ENCODE results near the gene CTNNA2.
A peak's percentile ranks its signal among the peaks of the same experiment; 100 is the strongest.

The CTNNA2 gene

DNA sequence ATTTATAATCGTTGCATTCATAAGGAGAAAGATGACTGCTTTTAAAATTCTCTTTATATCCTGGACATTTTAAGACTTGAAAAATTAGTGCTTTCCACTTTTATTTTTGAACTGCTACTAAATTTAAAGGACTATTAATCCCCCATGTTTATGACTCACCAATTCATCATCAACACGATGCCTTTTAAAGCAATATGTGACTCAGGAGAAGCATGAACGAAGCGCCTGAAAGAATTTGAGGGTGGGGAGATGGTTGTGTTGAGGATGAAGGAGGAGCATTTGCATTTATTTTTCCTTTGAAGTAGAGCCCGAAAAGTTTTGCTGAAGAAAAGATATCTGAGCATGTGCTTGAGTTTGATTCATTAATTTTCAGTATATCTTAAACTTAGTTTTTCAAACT lies 983.9 kb downstream of the CTNNA2 start:
- peak; percentile 88 for DNase-seq (ENCODE audit: low read depth)

DNA sequence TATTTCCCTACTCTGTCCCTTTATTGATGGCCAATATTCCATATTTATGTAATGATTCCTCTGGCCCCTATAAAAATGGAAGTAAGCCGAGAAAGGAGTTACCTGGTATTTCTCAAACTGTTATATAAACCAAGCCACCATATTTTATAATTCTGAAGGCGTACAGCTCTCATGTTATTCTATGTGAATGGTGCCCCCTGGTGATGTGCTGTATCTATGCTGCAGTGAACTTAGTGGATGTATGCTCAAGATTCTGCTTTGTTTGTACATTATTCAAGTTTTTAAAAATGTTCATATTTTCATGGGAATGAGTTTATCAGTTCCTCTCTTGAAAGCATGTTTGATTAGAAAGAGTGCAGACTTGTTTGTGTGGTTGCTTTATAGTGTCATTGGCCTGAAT lies 986.2 kb downstream of the CTNNA2 start:
- DNase-seq (ENCODE audit: low read depth): peak; percentile 73

DNA sequence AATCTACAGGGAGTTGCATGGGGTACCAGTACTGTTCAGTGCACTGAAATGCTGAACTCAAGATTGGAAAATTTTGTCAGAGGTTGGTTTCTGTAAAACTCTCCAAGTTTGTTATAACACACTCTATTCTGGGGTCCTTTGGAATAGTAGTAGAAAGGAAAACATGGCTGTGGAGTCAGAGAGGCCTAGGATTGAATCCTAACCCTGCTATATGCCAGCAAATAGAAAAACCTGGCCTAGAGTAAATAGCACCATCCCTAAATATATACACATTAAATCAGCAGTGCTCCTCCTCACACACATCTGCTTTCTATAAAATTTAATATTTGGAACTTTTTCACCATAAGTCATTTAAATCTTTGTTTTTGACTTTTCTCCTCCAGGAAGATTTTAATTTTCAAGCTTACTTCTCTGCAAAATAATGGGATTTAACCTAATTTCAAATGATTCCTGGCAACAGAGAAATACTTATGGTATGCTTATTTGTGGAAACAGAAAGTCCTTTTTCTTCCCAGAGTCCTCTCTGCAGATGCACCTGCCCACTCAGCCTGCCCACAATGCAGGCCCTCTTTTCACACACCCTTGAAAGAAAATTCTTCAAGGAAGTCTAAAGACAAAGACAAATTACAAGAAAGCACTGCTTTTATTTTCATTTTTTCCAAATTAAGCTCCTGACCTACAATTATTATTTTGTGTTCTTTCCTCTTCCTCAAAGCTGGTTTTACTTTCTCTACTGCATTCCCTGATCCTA lies 989.2 kb downstream of the CTNNA2 start:
- DNase-seq (ENCODE audit: low read depth): no peak

DNA sequence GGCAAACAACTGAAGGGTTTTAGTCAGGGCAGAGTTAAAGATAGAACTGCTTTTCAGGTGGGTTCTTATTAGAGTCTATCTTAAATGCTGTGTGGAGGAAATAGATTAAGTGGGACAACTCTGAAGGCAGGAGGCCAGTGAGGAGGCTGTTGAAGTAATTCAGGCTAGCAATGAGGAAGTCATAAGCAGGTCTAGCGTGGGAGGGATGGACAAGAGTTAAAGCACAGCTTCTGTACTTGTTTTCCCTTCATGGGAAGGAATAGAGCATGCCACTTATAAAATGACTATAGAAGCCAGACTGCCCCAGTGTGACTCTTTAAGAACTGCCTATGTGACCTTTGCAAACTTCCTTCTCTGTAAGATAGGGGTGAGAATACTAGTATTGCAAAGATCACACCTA lies 993.7 kb downstream of the CTNNA2 start:
- DNase-seq (ENCODE audit: low read depth): no peak

DNA sequence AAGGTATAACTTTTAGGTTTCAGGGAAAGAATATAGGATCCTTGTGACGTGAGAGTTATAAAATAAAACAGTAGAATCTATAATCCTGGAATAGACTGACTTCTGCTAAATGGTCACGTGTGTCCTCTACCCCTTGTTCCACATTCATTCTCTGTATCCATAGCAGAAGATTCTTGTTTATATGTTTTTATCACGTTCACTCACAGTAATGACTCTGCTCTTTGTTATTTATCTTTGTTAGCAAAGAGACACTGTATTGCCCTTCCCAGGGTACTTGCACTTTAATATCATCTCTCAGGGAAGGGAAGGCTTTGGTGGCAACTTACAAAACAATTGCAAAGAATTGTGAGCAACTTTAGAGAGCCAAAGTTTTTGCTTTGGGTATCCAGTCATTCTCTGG lies 997.9 kb downstream of the CTNNA2 start:
- no peak for DNase-seq (ENCODE audit: low read depth)

DNA sequence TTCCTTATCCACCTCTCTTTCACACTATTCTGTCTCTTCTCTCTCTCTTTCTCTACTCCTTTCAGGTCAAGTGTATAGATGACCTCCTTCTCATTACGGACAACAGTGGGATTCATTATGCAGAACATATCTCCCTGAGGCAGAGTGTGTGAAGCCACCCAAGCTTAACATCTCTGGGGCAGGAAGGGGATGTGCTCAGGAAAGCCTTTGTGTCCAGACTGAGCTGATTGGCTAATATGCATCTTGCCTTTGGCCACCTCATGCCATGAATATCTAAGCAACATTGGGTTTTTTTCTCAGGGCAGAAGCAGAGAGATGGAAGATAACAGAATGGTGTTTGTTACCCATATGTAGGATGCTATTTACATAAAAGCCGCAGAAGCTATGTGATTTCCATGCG lies 1003.1 kb downstream of the CTNNA2 start:
- DNase-seq (ENCODE audit: low read depth): no peak

DNA sequence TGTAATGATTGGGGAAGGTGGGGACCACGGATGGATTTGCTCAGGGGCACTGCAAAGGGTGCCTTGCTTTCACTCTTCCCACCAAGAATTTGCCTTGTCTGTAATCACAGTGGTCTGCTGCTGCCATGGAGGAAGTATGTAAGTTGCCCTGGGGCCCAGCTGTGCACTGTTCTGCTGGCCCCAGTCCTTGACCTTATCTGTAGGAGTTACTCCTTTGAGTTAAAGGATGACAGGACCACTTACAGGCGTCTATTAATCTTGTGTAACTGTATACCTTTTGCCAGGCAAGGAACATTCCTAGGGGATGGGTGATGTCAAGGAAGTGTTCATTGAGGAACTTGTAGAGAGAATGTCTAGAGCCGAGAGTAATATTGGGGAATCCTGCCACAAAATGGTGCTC lies 1004.5 kb downstream of the CTNNA2 start:
- DNase-seq (ENCODE audit: low read depth): no peak

DNA sequence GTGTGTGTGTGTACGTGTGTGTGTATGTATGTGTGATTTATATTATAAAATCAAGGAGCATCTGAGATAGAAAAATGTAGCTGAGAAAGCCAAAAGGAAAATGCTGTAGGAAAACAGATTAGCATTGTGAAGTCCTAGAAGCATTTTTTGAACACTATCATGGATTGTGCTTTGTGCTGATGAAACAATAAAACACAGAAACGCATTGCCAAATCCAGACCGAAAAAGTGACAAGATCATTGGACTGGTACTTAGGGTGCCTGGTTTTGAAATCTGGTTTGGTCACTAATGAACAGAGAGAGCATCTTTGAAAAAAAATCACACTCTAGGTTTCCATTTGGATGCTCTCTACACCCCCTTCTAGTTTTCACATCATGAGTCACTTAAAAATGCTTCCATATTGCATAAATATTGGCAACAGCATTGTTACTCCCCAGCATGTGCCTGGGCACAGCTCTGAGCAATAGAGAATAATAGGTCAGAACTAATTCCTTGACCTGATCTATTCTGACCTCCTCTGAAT lies 1006.3 kb downstream of the CTNNA2 start:
- no peak for DNase-seq (ENCODE audit: low read depth)

DNA sequence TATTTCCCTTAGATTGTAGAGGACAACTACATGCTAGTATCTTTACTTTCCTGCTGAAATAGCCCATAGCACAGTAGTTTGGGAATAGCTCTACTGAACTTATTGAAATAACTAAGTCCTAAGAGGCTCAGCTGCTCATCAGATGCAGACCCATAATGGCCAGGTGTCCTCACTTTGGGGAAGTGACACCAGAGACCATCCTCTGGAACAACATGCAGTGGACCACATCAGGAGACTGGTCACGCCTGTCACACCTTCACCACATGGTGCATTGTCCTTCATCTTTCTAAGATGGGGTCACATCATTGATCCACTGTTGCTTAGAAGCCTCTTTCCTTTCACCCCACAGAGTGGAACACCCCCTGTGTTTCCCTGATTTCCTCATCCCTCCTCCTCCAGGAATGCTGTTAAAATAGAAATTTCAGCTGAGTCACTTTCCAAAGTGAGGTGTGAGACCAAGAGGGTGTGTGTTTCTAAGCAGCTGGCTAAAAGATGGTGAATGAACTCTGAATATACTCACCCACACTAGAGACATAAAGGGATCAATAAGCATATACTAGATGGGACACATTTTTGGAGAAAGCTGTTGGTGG lies 1006.9 kb downstream of the CTNNA2 start:
- DNase-seq (ENCODE audit: low read depth): no peak

DNA sequence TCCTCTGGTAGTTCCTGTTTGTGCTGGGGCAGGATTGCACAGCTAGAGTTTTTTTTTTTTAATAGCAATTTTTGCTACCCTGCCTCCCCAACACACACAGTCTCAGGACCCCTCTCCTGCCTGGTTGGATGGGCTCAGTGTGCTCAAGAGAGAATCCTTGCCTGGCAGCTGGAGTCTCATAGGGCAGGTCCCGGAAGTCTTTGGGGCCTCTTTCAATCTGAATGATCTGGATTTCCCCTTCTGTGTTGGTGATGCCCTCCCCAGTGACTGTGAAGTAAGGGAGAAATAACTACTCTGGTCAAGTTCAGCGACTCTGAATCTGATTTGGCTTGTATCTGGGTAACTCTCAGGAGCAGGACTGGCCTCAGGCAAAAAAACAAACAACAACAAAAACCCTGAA lies 1012.3 kb downstream of the CTNNA2 start:
- no peak for DNase-seq (ENCODE audit: low read depth)

DNA sequence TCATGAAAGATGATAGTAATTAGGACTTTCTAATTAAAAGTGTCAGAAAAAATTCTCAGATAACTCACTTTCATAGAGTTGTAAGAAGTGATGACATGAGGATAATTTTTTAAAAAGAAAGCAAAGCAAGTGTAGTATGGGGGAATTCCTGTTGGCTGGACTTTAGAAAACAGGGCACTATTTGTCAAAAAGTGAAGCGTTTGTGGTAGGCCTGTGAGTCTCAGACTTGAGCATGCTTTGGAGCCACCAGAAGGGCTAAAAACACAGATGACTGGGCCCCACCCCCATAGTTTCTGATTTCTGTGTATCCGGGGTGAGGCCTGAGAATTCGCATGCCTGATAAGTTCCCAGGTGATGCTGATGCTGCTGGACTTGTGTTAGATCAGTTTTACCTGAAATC lies 1014.3 kb downstream of the CTNNA2 start:
- DNase-seq (ENCODE audit: low read depth): no peak

DNA sequence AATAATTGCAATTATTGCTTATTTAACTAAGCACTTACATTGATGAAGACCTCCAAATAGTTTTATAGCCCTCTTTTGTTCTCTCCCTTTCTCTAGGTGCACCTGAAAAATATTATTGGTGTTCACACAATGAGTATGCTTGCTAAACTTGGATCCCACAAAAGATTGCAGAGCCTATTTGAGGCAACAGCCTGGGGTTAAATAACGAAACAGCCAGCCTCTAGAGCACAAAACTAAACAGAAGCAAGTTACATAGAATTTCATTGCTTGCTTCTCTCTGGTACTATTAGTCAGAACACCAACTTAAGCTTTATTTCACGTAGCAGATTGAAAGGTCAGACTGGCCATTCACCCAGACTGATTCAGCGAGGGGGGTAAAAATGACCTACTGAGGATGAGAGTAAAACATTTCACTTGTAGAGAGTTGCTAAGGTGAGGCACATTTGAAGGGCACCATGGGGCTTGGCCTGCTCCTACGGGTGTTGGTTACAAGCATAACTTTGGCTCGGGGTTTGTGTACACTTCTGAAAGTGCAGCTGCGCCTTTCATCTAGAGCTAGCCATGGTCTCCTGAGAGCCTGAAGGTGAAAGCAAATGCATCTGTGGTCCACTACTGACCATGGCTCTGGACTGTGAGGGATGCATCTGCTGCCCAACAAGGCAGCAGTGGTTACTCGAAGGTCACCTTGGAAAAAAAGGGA lies 1016.8 kb downstream of the CTNNA2 start:
- DNase-seq (ENCODE audit: low read depth): no peak

DNA sequence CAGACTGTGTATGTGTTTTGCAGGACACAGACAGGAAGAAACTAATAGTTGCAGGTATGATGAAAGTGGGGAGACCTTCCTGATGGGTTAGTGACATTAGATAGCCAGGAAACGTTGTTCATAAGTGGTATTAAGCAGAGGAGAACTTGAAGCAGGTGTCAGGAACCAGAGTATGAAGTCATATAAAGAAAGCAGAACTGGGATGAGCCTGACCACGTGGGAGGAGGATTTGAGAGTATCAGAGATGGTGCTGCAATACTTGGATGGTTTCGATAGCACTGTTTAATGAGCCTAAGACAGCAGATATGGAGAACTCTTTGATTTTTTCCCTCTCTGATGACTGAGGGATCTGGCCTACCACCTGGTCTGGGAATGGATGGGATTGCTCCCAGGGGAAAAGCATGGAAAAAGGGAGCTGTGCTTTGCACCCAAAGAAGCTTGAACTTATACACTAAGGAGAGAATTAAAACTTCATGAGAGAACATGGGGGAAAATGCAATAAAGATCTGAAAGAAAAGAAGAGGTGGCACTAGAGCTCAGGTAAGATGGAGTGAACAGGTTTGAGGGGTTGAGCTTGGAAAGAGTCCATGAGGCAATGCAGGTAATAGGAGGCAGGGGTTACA lies 1017.7 kb downstream of the CTNNA2 start:
- no peak for DNase-seq (ENCODE audit: low read depth)

DNA sequence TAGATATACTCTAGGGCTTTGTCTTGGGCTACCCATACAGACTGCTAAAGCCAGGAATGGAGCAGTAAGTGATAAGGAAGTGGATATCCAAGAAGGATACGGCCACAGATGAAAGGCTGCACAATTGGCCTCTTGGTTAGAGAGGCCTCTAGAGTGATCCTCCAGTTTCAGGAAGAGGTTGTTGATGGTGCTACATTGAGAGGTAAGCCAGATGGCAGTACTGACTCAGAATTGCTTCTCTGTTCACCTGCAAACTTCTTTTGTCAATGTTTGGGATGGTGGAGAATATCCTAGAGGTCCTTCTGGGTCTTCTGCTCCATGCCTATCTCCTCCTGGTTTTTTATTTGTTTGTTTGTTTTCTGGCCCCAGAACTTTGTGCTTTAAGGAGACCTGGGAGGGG lies 1018.5 kb downstream of the CTNNA2 start:
- DNase-seq (ENCODE audit: low read depth): no peak

DNA sequence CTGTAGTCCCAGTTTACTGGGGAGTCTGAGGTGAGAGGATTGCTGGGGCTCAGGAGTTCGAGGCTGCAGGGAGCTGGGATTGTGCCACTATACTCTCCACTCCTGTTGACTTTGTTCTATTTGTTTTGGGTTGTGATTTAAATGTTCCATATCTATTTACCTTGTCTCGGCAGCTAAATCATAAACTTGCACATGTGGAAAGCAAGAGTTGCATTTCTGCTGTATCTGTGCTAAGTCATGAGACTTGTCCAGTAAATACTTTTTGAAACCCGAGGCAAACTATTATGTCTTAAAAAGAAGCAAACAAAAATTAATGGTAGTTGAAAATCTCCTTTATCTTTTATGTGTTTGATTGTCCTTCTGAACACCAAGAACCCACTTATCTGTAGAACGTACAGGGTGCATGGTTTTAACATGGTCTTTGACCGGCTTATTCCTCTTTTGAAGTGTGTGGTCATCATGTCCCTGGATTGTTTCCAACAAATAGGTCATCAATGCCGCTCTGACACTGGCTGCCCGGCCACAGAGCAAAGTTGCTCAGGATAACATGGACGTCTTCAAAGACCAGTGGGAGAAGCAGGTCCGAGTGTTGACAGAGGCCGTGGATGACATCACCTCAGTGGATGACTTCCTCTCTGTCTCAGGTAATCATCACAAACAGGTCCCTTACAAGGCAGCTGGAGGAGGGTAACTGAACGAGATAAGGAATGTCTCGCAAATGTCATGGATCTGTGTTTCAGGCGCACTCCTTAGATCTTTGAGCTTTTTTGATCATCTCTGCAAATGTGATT lies 1032.8 kb downstream of the CTNNA2 start:
- DNase-seq (ENCODE audit: low read depth): no peak

DNA sequence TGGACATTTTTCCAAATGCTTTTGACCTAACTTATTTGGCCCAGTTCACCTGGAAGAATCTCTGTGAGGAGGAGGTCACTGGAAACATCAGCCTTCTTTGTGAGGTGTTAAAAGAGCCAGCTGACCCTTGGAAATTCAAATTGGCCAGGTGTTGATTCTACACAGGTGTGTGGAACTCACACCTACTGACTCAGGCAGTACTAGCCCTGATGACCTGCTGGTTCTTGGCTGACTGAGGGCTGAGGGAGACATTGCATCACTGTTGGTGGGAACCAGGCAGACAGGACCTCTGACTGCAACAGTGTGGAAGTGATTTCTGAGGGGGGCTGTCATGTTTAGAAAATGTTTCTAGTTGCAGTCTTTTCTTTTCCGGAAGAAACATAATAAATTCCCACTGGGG lies 1033.9 kb downstream of the CTNNA2 start:
- no peak for DNase-seq (ENCODE audit: low read depth)

DNA sequence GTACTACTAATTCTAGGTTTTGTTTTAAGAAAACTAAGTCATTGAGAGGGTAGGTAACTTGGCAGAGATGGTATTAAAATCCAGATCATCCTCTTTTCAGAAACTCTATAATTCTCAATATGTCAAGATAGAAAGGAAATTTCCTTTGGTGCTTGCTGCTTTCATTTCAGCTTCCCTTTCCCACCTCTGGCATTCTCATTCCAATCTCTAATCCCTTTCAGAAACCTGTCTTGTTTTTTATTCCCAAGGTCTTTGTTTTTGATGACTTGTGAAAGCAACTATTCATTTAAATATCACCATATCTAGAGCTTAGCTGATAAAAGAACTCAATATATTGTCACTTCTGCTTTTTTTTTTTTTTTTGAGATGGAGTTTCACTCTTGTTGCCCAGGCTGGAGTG lies 1034.5 kb downstream of the CTNNA2 start:
- no peak for DNase-seq (ENCODE audit: low read depth)

DNA sequence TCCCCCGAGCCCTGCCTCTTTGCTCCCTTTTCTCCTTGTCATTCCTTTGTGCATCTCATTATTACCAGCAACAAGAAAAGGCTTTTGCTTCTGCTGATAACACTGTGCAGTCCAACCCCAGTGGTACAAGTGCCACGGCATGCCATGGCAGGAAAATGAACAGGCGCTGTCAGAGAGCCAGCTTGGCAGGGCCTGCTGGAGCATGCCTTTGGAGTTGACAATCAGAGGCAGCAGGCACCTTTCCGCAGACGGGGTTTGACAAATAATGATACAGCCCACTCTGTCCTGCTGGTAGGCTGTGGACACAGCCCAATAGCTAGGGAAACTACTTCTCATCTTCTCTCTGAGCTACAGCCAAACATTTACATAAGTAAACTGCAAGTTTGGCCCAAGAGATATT lies 1035.6 kb downstream of the CTNNA2 start:
- DNase-seq (ENCODE audit: low read depth): no peak

DNA sequence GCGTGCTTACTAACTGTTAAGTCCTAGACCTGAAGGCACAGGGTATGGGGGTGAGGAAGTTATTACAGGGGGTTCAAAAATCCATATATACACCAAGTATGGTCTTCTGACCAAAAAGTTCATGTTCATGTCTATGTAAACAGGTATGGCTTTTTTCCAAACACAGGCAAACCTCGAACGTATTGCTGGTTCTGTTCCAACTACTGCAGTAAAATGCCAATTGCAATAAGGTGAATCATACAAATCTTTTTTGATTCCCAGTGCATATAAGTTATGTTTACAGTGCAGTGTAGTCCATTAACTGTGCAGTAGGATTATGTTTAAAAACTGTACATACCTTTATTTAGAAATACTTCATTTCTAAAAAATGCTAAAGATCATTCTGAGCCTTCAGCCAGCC lies 1037.0 kb downstream of the CTNNA2 start:
- DNase-seq (ENCODE audit: low read depth): no peak

DNA sequence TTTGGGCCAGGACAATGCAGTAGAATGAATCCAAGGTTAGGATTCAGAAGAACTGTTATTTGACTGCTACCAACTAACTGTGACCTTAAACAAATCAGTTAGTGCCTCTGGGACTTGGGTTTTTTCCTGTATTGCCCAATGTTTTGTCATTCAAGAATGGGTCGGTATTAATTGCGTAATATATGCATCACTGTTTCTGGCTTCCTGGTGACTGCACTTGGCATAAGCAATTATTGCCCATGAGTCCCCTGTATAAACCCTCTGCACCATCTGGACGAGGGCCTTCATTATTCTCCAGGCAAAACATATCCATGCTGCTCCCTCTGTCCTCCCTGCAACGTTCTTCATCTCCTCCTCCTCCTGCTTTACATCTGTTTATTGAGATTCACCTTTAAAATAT lies 1047.5 kb downstream of the CTNNA2 start:
- DNase-seq (ENCODE audit: low read depth): no peak

DNA sequence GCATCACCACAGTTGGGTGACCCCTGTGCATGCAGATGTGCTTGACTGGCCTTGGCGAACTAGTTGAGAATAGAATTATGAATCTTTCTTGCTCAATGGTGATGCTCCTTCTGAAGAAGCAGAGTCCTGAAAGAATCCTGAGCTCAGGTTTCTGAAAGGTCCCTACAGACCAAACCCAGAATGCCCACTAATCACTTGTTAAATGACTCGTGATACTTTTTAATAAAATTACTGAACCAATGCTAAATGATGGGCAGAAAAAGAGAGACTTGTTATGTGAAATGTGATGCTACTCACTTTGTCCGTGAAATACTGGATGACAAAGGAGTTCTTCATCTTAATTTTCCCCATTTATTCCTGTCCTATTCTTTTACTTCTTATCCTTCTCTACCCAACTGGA lies 1055.2 kb downstream of the CTNNA2 start:
- DNase-seq (ENCODE audit: low read depth): no peak

DNA sequence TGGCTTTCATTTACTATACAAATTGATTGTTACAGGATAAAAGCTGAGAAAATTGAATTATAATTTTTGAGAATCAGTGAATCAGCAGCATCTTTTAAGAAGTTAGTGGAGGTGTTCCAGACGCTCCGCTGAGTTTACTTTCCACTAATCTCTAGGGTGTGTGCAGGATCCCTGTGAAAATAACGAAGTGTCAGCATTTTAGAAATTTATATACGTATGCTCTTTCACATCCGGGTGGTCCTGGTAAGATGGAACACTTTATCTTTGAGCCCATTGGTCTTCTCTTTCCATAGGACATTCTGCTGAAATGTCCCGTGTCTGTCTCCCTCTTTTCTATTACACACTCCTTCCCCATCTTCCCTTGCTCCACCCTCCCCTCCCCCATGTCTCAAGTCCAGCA lies 1060.3 kb downstream of the CTNNA2 start:
- DNase-seq (ENCODE audit: low read depth): no peak
